ENCODE measurements around the gene PACRG. TPM values are rescaled to one million over a fixed set of nuclear protein-coding genes. Genes with fewer than 3 reads are reported as not detected.

The PACRG gene
- polyA plus RNA-seq, 2 of the 4 experiments (the other 2 are of a cell fraction) = 0.14 to 0.30 TPM

- FAIRE-seq (no peak), ATAC-seq (no peak), DNase-seq (ENCODE audit: low read depth in 1 of 2, low spot score in 1 of 2) (no peak)
- WGBS (ENCODE audit: missing lambda C conversion rate) = 83% methylated on average over 13 of the region's 13 CpGs
- Histone ChIP-seq H3K9me3 (no peaks in the 10 kb centered on the region), H3K4me2 (no peak overlapping the region), H3K27ac (no peak overlapping the region), H3K4me3 (no peak overlapping the region), H3K4me1 (no peaks in the 10 kb centered on the region)
- POLR2A ChIA-PET = no interaction called here
- TF ChIP-seq HDAC2 (IDR thresholded peaks at IDR 0.05) (no peak), RNF2 (IDR thresholded peaks at IDR 0.05; ENCODE audit: borderline replicate concordance, low read depth) (no peak), HOXB5 (CRISPR knock-in tag; IDR thresholded peaks at IDR 0.05) (no peak), ZC3H11A (IDR thresholded peaks at IDR 0.05) (no peak), FOSL2 (IDR thresholded peaks at IDR 0.05) (no peak), FOSL2 (CRISPR knock-in tag; IDR thresholded peaks at IDR 0.05) (no peak), EHF (CRISPR knock-in tag; IDR thresholded peaks at IDR 0.05) (no peak), ATOH8 (CRISPR knock-in tag; IDR thresholded peaks at IDR 0.05; ENCODE audit: low read depth) (no peak), SMC3 (IDR thresholded peaks at IDR 0.05) (no peak), KDM1A (IDR thresholded peaks at IDR 0.05; ENCODE audit: low read depth) (no peak), ELK1 (IDR thresholded peaks at IDR 0.05; ENCODE audit: low read depth, low read length) (no peak), BHLHE40 (IDR thresholded peaks at IDR 0.05; ENCODE audit: low read depth, low read length) (no peak), RCOR1 (IDR thresholded peaks at IDR 0.05; ENCODE audit: low read depth, low read length) (no peak), CEBPB (IDR thresholded peaks at IDR 0.05) (no peak), REST (IDR thresholded peaks at IDR 0.05) (no peak)
- CTCF ChIA-PET = no interaction called here
Observed at GRCh38 chr6:163318071-163318786, 590.5 kb downstream of the PACRG start.

GRCh38 chr6:163319609-163320366 is 592.0 kb downstream of the PACRG start:
- TF ChIP-seq ATOH8 (CRISPR knock-in tag; IDR thresholded peaks at IDR 0.05; ENCODE audit: low read depth) (no peak), FOSB (CRISPR knock-in tag; IDR thresholded peaks at IDR 0.05) (no peak)
- CTCF ChIA-PET = no interaction called here
- Histone ChIP-seq H3K4me2 (no peak overlapping the region), H3K4me1 (peaks cover 15% of the 10 kb centered on the region), H3K4me3 (no peak overlapping the region), H3K27ac (no peak overlapping the region), H3K9me3 (no peaks in the 10 kb centered on the region)
- ATAC-seq = no peak
- no peak for FAIRE-seq
- DNase-seq (ENCODE audit: low read depth in 1 of 2, low spot score in 1 of 2) = no peak
- 93% methylated on average over 10 of the region's 10 CpGs for WGBS (ENCODE audit: missing lambda C conversion rate)
- POLR2A ChIA-PET = no interaction called here
